ENCODE results near the gene SLC1A6. TPM values are rescaled to one million over a fixed set of nuclear protein-coding genes. Genes with fewer than 3 reads are reported as not detected.

SLC1A6 gene
- total and polyA plus RNA-seq, 12 donors: not detected

DNA sequence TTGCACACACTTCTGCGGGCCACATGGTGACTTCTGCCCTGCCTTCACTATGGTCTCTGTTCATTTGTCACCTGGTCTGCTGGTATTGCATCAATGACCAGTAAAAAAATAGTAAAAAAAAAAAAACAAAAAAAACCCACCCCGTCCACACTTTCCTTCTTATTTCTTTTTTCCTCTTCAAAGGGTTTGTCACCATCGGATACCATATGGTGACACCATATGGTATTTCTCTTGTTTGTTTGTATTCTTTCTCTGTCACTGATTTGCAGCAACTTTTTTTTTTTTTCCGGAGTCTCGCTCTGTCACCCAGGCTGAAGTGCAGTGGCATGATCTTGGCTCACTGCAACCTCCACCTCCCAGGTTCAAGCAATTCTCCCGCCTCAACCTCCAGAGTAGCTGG, 64.5 kb downstream of the SLC1A6 start:
- Histone ChIP-seq H3K4me1 (no peaks in the 10 kb centered on the region), H3K27ac (no peak overlapping the region), H3K36me3 (no peaks in the 10 kb centered on the region), H3K9me3 (peaks cover 0 to 10% (median 0%) of the 10 kb centered on the region in 11 donors), H3K27me3 (peaks cover 0 to 29% (median 11%) of the 10 kb centered on the region in 7 donors), H3K4me3 (no peak overlapping the region)
- TF ChIP-seq, protein P1, sequence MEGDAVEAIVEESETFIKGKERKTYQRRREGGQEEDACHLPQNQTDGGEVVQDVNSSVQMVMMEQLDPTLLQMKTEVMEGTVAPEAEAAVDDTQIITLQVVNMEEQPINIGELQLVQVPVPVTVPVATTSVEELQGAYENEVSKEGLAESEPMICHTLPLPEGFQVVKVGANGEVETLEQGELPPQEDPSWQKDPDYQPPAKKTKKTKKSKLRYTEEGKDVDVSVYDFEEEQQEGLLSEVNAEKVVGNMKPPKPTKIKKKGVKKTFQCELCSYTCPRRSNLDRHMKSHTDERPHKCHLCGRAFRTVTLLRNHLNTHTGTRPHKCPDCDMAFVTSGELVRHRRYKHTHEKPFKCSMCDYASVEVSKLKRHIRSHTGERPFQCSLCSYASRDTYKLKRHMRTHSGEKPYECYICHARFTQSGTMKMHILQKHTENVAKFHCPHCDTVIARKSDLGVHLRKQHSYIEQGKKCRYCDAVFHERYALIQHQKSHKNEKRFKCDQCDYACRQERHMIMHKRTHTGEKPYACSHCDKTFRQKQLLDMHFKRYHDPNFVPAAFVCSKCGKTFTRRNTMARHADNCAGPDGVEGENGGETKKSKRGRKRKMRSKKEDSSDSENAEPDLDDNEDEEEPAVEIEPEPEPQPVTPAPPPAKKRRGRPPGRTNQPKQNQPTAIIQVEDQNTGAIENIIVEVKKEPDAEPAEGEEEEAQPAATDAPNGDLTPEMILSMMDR (IDR thresholded peaks at IDR 0.05): no peak
- intact Hi-C loops (cut with DNase I): no loop called here
- ATAC-seq: no peak
- 75 to 78% methylated on average over 6 of the region's 6 CpGs for WGBS, 2 donors
- DNase-seq: no peak

DNA sequence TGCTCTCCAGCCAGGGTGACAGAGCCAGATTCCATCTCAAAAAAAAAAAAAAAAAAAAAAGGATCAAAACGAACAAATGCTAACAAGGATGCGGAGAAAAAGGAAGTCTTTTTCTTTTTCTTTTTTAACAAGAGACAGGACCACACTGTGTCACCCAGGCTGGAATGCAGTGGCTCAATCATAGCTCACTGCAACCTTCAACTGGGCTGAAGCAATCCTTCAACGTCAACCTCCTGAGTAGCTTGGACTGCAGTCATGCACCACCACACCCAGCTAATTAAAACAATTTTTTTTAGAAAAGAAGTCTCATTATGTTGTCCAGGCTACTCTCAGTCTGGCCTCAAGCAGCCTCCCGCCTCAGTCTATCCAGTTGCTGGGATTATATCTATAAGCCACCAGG, 73.0 kb downstream of the SLC1A6 start:
- peaks cover 0 to 34% (median 16%) of the 10 kb centered on the region in 7 donors for H3K27me3 ChIP-seq
- DNase-seq (no peak), ATAC-seq (no peak)
- TF ChIP-seq, protein P1 (IDR thresholded peaks at IDR 0.05): no peak
- intact Hi-C loops (cut with DNase I): no loop called here
- H3K4me3 ChIP-seq: no peak overlapping the region
- H3K4me1 ChIP-seq: no peaks in the 10 kb centered on the region
- H3K9me3 ChIP-seq: no peaks in the 10 kb centered on the region
- no peaks in the 10 kb centered on the region for H3K36me3 ChIP-seq
- H3K27ac ChIP-seq: no peak overlapping the region
- 70 to 73% methylated on average over 4 of the region's 4 CpGs for WGBS, 2 donors

DNA sequence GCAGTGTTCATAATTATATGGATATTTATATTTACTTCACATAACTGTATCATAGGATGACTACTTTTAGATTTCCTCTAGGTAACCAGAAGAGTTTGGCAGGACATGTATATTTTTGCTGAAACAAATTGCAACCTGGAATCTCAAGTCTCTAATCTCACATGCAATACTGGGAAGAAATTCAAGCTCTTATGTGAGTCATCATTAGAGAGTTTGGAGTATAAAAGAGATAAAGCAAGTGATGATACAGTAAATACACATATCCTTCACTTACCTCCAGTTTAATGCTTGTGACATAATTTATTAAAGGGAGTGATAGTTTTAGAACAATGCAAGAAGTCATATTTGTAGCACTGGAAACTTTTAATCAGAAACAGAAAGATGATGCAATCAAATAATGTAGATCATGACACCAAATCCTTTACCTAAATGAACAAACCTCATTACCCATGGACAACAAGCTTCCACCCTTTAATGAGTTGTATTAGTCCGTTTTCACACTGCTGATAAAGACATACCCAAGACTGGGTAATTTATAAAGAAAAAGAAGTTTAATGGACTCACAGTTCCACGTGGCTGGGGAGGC, 77.9 kb downstream of the SLC1A6 start:
- WGBS, 2 donors: 26 to 37% methylated on average over 2 of the region's 2 CpGs
- TF ChIP-seq, protein P1 (IDR thresholded peaks at IDR 0.05): no peak
- H3K4me3 ChIP-seq: no peak overlapping the region
- intact Hi-C loops (cut with DNase I): no loop called here
- no peaks in the 10 kb centered on the region for H3K36me3 ChIP-seq
- H3K4me1 ChIP-seq: no peaks in the 10 kb centered on the region
- H3K27ac ChIP-seq: no peak overlapping the region
- DNase-seq (no peak), ATAC-seq (no peak)
- no peaks in the 10 kb centered on the region for H3K9me3 ChIP-seq
- H3K27me3 ChIP-seq: peaks cover 0 to 52% (median 21%) of the 10 kb centered on the region in 7 donors

Other genes starting within 250 kb of the SLC1A6 start
- 1 to 10 TPM in 4 of 10 donors, under 1 TPM in 6; 0.17 to 5.0 (median 0.87) TPM for gene ADGRE2, start 201.3 kb downstream of the SLC1A6 start, total RNA-seq
- under 1 TPM; 0.38 to 0.44 TPM for gene ADGRE2, start 201.3 kb downstream of the SLC1A6 start, polyA plus RNA-seq
- gene OR7A5, start 144.7 kb downstream of the SLC1A6 start, total RNA-seq: not detected
- not detected for gene OR7A5, start 144.7 kb downstream of the SLC1A6 start, polyA plus RNA-seq
- gene OR7C1, start 144.7 kb downstream of the SLC1A6 start, total RNA-seq: under 1 TPM in 3 of 10 donors, not detected in 7; 0.02 to 0.06 (median 0.02) TPM
- gene OR7C1, start 144.7 kb downstream of the SLC1A6 start, polyA plus RNA-seq: under 1 TPM; 0.01 to 0.07 TPM
- not detected for gene OR7A10, start 130.9 kb downstream of the SLC1A6 start, total RNA-seq
- not detected for gene OR7A10, start 130.9 kb downstream of the SLC1A6 start, polyA plus RNA-seq
- not detected for gene OR7A17, start 93.7 kb downstream of the SLC1A6 start, total RNA-seq
- not detected for gene OR7A17, start 93.7 kb downstream of the SLC1A6 start, polyA plus RNA-seq
- not detected for gene OR7C2, start 38.4 kb downstream of the SLC1A6 start, total RNA-seq
- not detected for gene OR7C2, start 38.4 kb downstream of the SLC1A6 start, polyA plus RNA-seq
- gene CASP14, start 69.6 kb upstream of the SLC1A6 start, total RNA-seq: not detected
- not detected for gene CASP14, start 69.6 kb upstream of the SLC1A6 start, polyA plus RNA-seq
- not detected for gene OR1I1, start 102.3 kb upstream of the SLC1A6 start, total RNA-seq
- gene OR1I1, start 102.3 kb upstream of the SLC1A6 start, polyA plus RNA-seq: not detected
- 10 to 100 TPM; 11.5 to 17.1 (median 13.1) TPM for gene SYDE1, start 127.5 kb upstream of the SLC1A6 start, total RNA-seq
- 10 to 100 TPM in 1 of 2 donors, 1 to 10 TPM in 1; 9.4 to 12.9 TPM for gene SYDE1, start 127.5 kb upstream of the SLC1A6 start, polyA plus RNA-seq
- 10 to 100 TPM; 21.4 to 45.5 (median 35.3) TPM for gene NOTCH3, start 221.1 kb upstream of the SLC1A6 start, total RNA-seq
- gene NOTCH3, start 221.1 kb upstream of the SLC1A6 start, polyA plus RNA-seq: 10 to 100 TPM; 18.7 to 21.9 TPM

Measured in heart right ventricle (tissue), 16 donors.